Activated CD4-positive, alpha-beta memory T cell treated with anti-CD3 and anti-CD28 coated beads, Interleukin-2, amount 10 ng/mL, durations not matched to agents 7 days and 5 days (primary cell): Measurements from ENCODE around the gene GFRA1. TPM values are rescaled to one million over a fixed set of nuclear protein-coding genes. Genes with fewer than 3 reads are reported as not detected.

Source experiments
- CTCF ChIA-PET: fragments of 350-600 bp; sonication (Branson Sonifier 250); formaldehyde crosslinking; loops from one replicate; lab custom pipeline; 2021; ENCODE audit warnings: antibody characterized with exemption, inconsistent platforms; lab: Charles Lee
- POLR2A ChIA-PET: fragments of 350-600 bp; sonication (Branson Sonifier 250); formaldehyde crosslinking; loops from one replicate; lab custom pipeline; 2021; ENCODE audit warnings: antibody characterized with exemption; lab: Charles Lee
- DNase-seq: peaks from one replicate; pipeline ENCODE4 v3.0.0-alpha.2; 2020
- H3K27ac Mint-ChIP-seq: one replicate; pipeline ENCODE4 v1.8.0; 2021; ENCODE audit warnings: mild to moderate bottlenecking, mixed read lengths
- H3K27me3 Mint-ChIP-seq: one replicate; pipeline ENCODE4 v1.8.0; 2021; ENCODE audit warnings: mixed read lengths
- H3K36me3 Mint-ChIP-seq: one replicate; pipeline ENCODE4 v1.8.0; 2021; ENCODE audit warnings: low read depth, mixed read lengths
- H3K4me1 Mint-ChIP-seq: one replicate; pipeline ENCODE4 v1.8.0; 2021; ENCODE audit warnings: mixed read lengths
- H3K4me3 Mint-ChIP-seq: one replicate; pipeline ENCODE4 v1.8.0; 2021; ENCODE audit warnings: mild to moderate bottlenecking, mixed read lengths
- H3K9me3 Mint-ChIP-seq: one replicate; pipeline ENCODE4 v1.8.0; 2021; ENCODE audit warnings: mixed read lengths
- total RNA-seq, 2 experiments: library from RNA; stranded (reverse); gene quantifications; one replicate each; pipeline ENCODE4 v1.2.3, GENCODE V29; 2021

The GFRA1 gene
- total RNA-seq, 2 experiments from 2014 or later: not detected

- Mint-ChIP-seq H3K9me3 (peaks cover 2% of the 10 kb centered on the region), H3K36me3 (no peaks in the 10 kb centered on the region), H3K27me3 (no peaks in the 10 kb centered on the region), H3K27ac (no peak overlapping the region), H3K4me3 (no peak overlapping the region), H3K4me1 (peaks cover 2% of the 10 kb centered on the region)
- POLR2A ChIA-PET: no interaction called here
- no peak for DNase-seq
- CTCF ChIA-PET: no interaction called here
Measured at GRCh38 chr10:116147147-116147905, 125.7 kb downstream of the GFRA1 start.

GRCh38 chr10:116146372-116147140 lies 126.5 kb downstream of the GFRA1 start:
- no peak for DNase-seq
- peaks cover 2% of the 10 kb centered on the region for H3K9me3 Mint-ChIP-seq
- peaks cover 2% of the 10 kb centered on the region for H3K4me1 Mint-ChIP-seq
- H3K36me3 Mint-ChIP-seq: no peaks in the 10 kb centered on the region
- H3K27ac Mint-ChIP-seq: no peak overlapping the region
- no peaks in the 10 kb centered on the region for H3K27me3 Mint-ChIP-seq
- ChIA-PET POLR2A (no interaction called here), CTCF (no interaction called here)
- H3K4me3 Mint-ChIP-seq: no peak overlapping the region

- no peak overlapping the region for H3K27ac Mint-ChIP-seq
- no peak for DNase-seq
- CTCF ChIA-PET: no interaction called here
- H3K9me3 Mint-ChIP-seq: peaks cover 4% of the 10 kb centered on the region
- POLR2A ChIA-PET: no interaction called here
- no peak overlapping the region for H3K4me3 Mint-ChIP-seq
- H3K27me3 Mint-ChIP-seq: no peaks in the 10 kb centered on the region
- H3K36me3 Mint-ChIP-seq: no peaks in the 10 kb centered on the region
- H3K4me1 Mint-ChIP-seq: peaks cover 2% of the 10 kb centered on the region
Measured at GRCh38 chr10:116143673-116144222, 129.3 kb downstream of the GFRA1 start.

GRCh38 chr10:116141855-116142254 lies 131.2 kb downstream of the GFRA1 start:
- CTCF ChIA-PET: no interaction called here
- no peaks in the 10 kb centered on the region for H3K4me1 Mint-ChIP-seq
- H3K9me3 Mint-ChIP-seq: peaks cover 5% of the 10 kb centered on the region
- no peak for DNase-seq
- no peak overlapping the region for H3K4me3 Mint-ChIP-seq
- H3K27me3 Mint-ChIP-seq: no peaks in the 10 kb centered on the region
- H3K27ac Mint-ChIP-seq: no peak overlapping the region
- POLR2A ChIA-PET: no interaction called here
- no peaks in the 10 kb centered on the region for H3K36me3 Mint-ChIP-seq

GRCh38 chr10:116141246-116141645 lies 131.8 kb downstream of the GFRA1 start:
- POLR2A ChIA-PET: no interaction called here
- no peaks in the 10 kb centered on the region for H3K36me3 Mint-ChIP-seq
- no peak overlapping the region for H3K4me3 Mint-ChIP-seq
- no peak overlapping the region for H3K27ac Mint-ChIP-seq
- H3K4me1 Mint-ChIP-seq: no peaks in the 10 kb centered on the region
- DNase-seq: no peak
- H3K9me3 Mint-ChIP-seq: peaks cover 6% of the 10 kb centered on the region
- CTCF ChIA-PET: no interaction called here
- H3K27me3 Mint-ChIP-seq: no peaks in the 10 kb centered on the region

GRCh38 chr10:116139886-116140285 lies 133.1 kb downstream of the GFRA1 start:
- H3K4me3 Mint-ChIP-seq: no peak overlapping the region
- peaks cover 7% of the 10 kb centered on the region for H3K9me3 Mint-ChIP-seq
- CTCF ChIA-PET: no interaction called here
- no peaks in the 10 kb centered on the region for H3K27me3 Mint-ChIP-seq
- POLR2A ChIA-PET: no interaction called here
- no peak for DNase-seq
- no peaks in the 10 kb centered on the region for H3K36me3 Mint-ChIP-seq
- H3K4me1 Mint-ChIP-seq: no peaks in the 10 kb centered on the region
- H3K27ac Mint-ChIP-seq: no peak overlapping the region

GRCh38 chr10:116138897-116139296 lies 134.1 kb downstream of the GFRA1 start:
- H3K36me3 Mint-ChIP-seq: no peaks in the 10 kb centered on the region
- no peak overlapping the region for H3K4me3 Mint-ChIP-seq
- ChIA-PET POLR2A (no interaction called here), CTCF (interaction anchor here (0.6 kb wide), 1 partner anchor 1010 kb away, joined by 5 read pairs; no protein-coding TSS in a partner anchor)
- H3K4me1 Mint-ChIP-seq: no peaks in the 10 kb centered on the region
- no peak for DNase-seq
- peaks cover 7% of the 10 kb centered on the region for H3K9me3 Mint-ChIP-seq
- H3K27ac Mint-ChIP-seq: no peak overlapping the region
- H3K27me3 Mint-ChIP-seq: no peaks in the 10 kb centered on the region

GRCh38 chr10:116136261-116136660 lies 136.7 kb downstream of the GFRA1 start:
- H3K4me3 Mint-ChIP-seq: no peak overlapping the region
- no peak for DNase-seq
- no peaks in the 10 kb centered on the region for H3K27me3 Mint-ChIP-seq
- POLR2A ChIA-PET: no interaction called here
- CTCF ChIA-PET: no interaction called here
- H3K27ac Mint-ChIP-seq: no peak overlapping the region
- no peaks in the 10 kb centered on the region for H3K4me1 Mint-ChIP-seq
- no peaks in the 10 kb centered on the region for H3K36me3 Mint-ChIP-seq
- peaks cover 7% of the 10 kb centered on the region for H3K9me3 Mint-ChIP-seq

GRCh38 chr10:116134322-116134721 lies 138.7 kb downstream of the GFRA1 start:
- ChIA-PET POLR2A (no interaction called here), CTCF (no interaction called here)
- DNase-seq: no peak
- H3K4me1 Mint-ChIP-seq: no peaks in the 10 kb centered on the region
- H3K4me3 Mint-ChIP-seq: no peak overlapping the region
- H3K9me3 Mint-ChIP-seq: peaks cover 5% of the 10 kb centered on the region
- no peaks in the 10 kb centered on the region for H3K36me3 Mint-ChIP-seq
- no peaks in the 10 kb centered on the region for H3K27me3 Mint-ChIP-seq
- no peak overlapping the region for H3K27ac Mint-ChIP-seq

- H3K4me1 Mint-ChIP-seq: no peaks in the 10 kb centered on the region
- H3K36me3 Mint-ChIP-seq: no peaks in the 10 kb centered on the region
- ChIA-PET CTCF (no interaction called here), POLR2A (no interaction called here)
- DNase-seq: no peak
- H3K27ac Mint-ChIP-seq: no peak overlapping the region
- H3K27me3 Mint-ChIP-seq: no peaks in the 10 kb centered on the region
- H3K9me3 Mint-ChIP-seq: peaks cover 4% of the 10 kb centered on the region
- no peak overlapping the region for H3K4me3 Mint-ChIP-seq
Measured at GRCh38 chr10:116133634-116134033, 139.4 kb downstream of the GFRA1 start.

GRCh38 chr10:116132780-116133399 lies 140.1 kb downstream of the GFRA1 start:
- Mint-ChIP-seq H3K9me3 (peaks cover 2% of the 10 kb centered on the region), H3K4me1 (no peaks in the 10 kb centered on the region), H3K27me3 (no peaks in the 10 kb centered on the region), H3K27ac (no peak overlapping the region), H3K36me3 (no peaks in the 10 kb centered on the region), H3K4me3 (no peak overlapping the region)
- ChIA-PET CTCF (no interaction called here), POLR2A (no interaction called here)
- DNase-seq: no peak

- Mint-ChIP-seq H3K4me1 (no peaks in the 10 kb centered on the region), H3K36me3 (no peaks in the 10 kb centered on the region), H3K4me3 (no peak overlapping the region), H3K27me3 (no peaks in the 10 kb centered on the region), H3K27ac (no peak overlapping the region), H3K9me3 (no peaks in the 10 kb centered on the region)
- CTCF ChIA-PET: no interaction called here
- POLR2A ChIA-PET: no interaction called here
- no peak for DNase-seq
Measured at GRCh38 chr10:116130006-116130405, 143.0 kb downstream of the GFRA1 start.
